ENCODE data around the gene SCGB1D2. TPM values are rescaled to one million over a fixed set of nuclear protein-coding genes. Genes with fewer than 3 reads are reported as not detected.

Gene SCGB1D2
- total and polyA plus RNA-seq, 10 of the 15 experiments (the other 5 are each of a cell fraction or from before 2014, with no cell fraction given), result 0.48 TPM; not detected in 9

DNA sequence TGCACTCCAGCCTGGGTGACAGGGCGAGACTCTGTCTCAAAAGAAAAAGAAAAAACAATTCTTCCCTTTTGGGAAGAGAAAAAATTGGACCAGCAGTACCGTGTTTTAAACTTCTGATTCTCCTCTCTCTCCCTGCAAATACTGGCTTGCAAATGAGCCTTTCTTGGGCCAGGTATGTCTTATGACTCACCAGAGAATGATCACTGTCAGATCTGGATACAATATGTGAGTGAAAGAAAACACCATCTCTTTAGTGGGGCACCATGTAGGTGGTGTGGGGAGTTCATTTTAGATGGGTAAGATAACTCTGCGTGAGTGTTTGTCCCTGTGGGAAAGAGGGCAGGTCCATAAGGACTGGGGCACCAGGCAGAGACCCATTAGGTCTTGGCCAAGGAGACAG, 25.5 kb downstream of the SCGB1D2 start:
- Histone ChIP-seq H3K9me3 (replicated peaks; ENCODE audit: control insufficient read depth, insufficient read depth, low read length) (no peaks in the 10 kb centered on the region), H3K36me3 (ENCODE audit: control insufficient read depth in 2 of 2, insufficient read depth in 2 of 2, low read length in 1 of 2) (no peaks in the 10 kb centered on the region), H3K9ac (ENCODE audit: control insufficient read depth, insufficient read depth, low read length) (no peak overlapping the region), H3K79me2 (ENCODE audit: control insufficient read depth, insufficient read depth, low read length) (no peaks in the 10 kb centered on the region), H3K4me3 (no peak overlapping the region), H4K20me1 (ENCODE audit: control insufficient read depth, insufficient read depth) (no peaks in the 10 kb centered on the region), H3K4me1 (ENCODE audit: control insufficient read depth, insufficient read depth, low read length) (no peaks in the 10 kb centered on the region), H3K27me3 (replicated peaks in 1 of 2; ENCODE audit: control insufficient read depth in 2 of 2, insufficient read depth in 2 of 2, low read length in 1 of 2) (no peaks in the 10 kb centered on the region; a peak in 1 of 4 replicates), H3K27ac (ENCODE audit: control insufficient read depth, insufficient read depth) (no peak overlapping the region), H2AFZ (ENCODE audit: control insufficient read depth, low read depth, low read length) (no peak overlapping the region), H3K4me2 (ENCODE audit: control insufficient read depth, insufficient read depth) (no peak overlapping the region)
- in situ Hi-C loops (cut with MboI), result no loop called here
- ChIA-PET POLR2A (no interaction called here), CTCF (no interaction called here), RAD21 (ENCODE audit: unreplicated experiment) (no interaction called here), SMC1A (ENCODE audit: uncharacterized antibody, unreplicated experiment) (no interaction called here)
- no peak for ATAC-seq
- 0% methylated on average over 2 of the region's 3 CpGs for WGBS (ENCODE audit: insufficient coverage, insufficient replicate concordance, low lambda C conversion rate, missing lambda C conversion rate)
- FAIRE-seq, result no peak
- no peak for TF ChIP-seq CBFB (IDR thresholded peaks at IDR 0.05; ENCODE audit: low read depth)
- TF ChIP-seq EP300 (IDR thresholded peaks at IDR 0.05; ENCODE audit: borderline replicate concordance in 1 of 2, control insufficient read depth in 1 of 2, low read depth in 2 of 2, low read length in 2 of 2), result no peak
- TF ChIP-seq JUNB (IDR thresholded peaks at IDR 0.05), result no peak
- no peak for TF ChIP-seq RAD21 (IDR thresholded peaks at IDR 0.05; ENCODE audit: insufficient read depth, low read depth, low read length)
- no peak for TF ChIP-seq SMARCA5 (IDR thresholded peaks at IDR 0.05)
- TF ChIP-seq SP1 (IDR thresholded peaks at IDR 0.05; ENCODE audit: low read depth, low read length), result no peak
- TF ChIP-seq HDAC6 (IDR thresholded peaks at IDR 0.05; ENCODE audit: unreplicated experiment), result no peak
- TF ChIP-seq RCOR1 (conservative IDR thresholded peaks at IDR 0.05; ENCODE audit: low read depth, low read length), result no peak
- TF ChIP-seq MTA3 (IDR thresholded peaks at IDR 0.05; ENCODE audit: borderline replicate concordance, low read length), result no peak
- TF ChIP-seq IKZF2 (IDR thresholded peaks at IDR 0.05), result no peak
- intact Hi-C loops (cut with micrococcal nuclease; ENCODE audit: unreplicated experiment), result no loop called here
- BruUV-seq (replicated peaks), result no TSS peak
- DNase-seq (ENCODE audit: low read depth, low spot score), result no peak
